Neuron (in vitro differentiated cells): ENCODE data around the gene LRP10.

ENCODE experiments used
- H2AFZ ChIP-seq: one replicate; pipeline ENCODE4 v1.6.1; 2013; ENCODE audit warnings: low read depth, mild to moderate bottlenecking, inconsistent platforms, low read length, moderate library complexity
- H3K27me3 ChIP-seq: one replicate; pipeline ENCODE4 v1.6.1; 2013; ENCODE audit warnings: low read length; ENCODE audit not compliant: insufficient read depth
- H3K36me3 ChIP-seq: one replicate; pipeline ENCODE4 v1.6.1; 2013; ENCODE audit warnings: low read length; ENCODE audit not compliant: insufficient read depth
- H3K4me1 ChIP-seq: one replicate; pipeline ENCODE4 v1.6.1; 2013; ENCODE audit warnings: low read length; ENCODE audit not compliant: insufficient read depth
- H3K4me3 ChIP-seq: 2 replicates; pipeline ENCODE4 v1.5.1; 2013; ENCODE audit warnings: mild to moderate bottlenecking, low read length, moderate library complexity
- H3K9me3 ChIP-seq: one replicate; pipeline ENCODE4 v1.6.1; 2013; ENCODE audit warnings: low read length

The LRP10 gene

DNA sequence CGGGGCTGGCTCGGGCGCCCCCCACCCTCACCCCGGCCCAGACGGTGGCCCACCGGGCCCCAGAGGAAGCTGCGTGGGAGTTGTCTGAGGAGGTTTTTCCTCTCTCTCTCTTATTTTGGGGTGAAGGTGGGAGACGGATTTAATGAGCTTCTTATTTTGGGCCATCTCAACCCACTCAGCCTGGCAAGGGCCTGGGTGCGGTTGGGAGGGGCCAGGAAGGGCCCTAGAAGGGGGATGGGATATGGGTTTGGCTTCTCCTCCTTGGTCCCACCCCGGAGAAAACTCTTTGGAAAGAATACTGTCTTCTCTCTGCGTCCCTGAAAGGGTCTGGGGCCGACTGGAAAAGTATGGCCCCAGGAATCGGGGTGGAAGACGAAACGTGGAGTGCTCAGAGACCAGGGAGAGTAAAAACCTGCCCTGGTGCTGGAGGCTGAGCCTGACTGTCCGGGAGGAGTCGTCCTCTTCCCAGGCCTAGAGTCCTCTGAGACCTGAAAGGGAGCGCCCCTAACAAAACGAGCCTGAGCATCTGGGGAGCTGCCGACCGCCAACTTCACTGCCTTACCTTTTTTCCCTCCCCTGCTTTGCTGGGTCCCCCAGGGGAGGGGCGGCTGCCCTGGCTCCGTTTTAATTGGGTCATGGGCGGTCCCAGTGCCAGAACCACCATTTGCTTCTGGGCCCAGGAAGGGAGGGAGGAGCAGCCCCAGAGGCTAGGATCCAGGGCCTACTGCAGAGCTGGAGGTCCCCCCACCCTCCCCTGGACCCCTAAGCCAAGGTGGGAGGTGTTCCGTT, 33.6 kb upstream of the LRP10 start:
- Histone ChIP-seq H3K4me1 (no peaks in the 10 kb centered on the region), H3K4me3 (no peak overlapping the region), H3K27me3 (no peaks in the 10 kb centered on the region), H3K9me3 (no peaks in the 10 kb centered on the region), H3K36me3 (peaks cover 24% of the 10 kb centered on the region), H2AFZ (no peak overlapping the region)

GRCh38 chr14:22838631-22839041, 32.9 kb upstream of the LRP10 start:
- H3K36me3 ChIP-seq, result peaks cover 18% of the 10 kb centered on the region

GRCh38 chr14:22839159-22839779, 32.3 kb upstream of the LRP10 start:
- H3K36me3 ChIP-seq, result peaks cover 12% of the 10 kb centered on the region
- H3K4me3 ChIP-seq, result no peak overlapping the region

More at GRCh38 chr14:22838631-22839041, 32.9 kb upstream of the LRP10 start:
- H2AFZ ChIP-seq, result no peak overlapping the region
- no peaks in the 10 kb centered on the region for H3K27me3 ChIP-seq
- H3K9me3 ChIP-seq, result no peaks in the 10 kb centered on the region
- H3K4me3 ChIP-seq, result no peak overlapping the region
- H3K4me1 ChIP-seq, result no peaks in the 10 kb centered on the region

GRCh38 chr14:22841311-22841710, 30.2 kb upstream of the LRP10 start:
- H3K9me3 ChIP-seq, result no peaks in the 10 kb centered on the region
- no peaks in the 10 kb centered on the region for H3K36me3 ChIP-seq
- no peak overlapping the region for H3K4me3 ChIP-seq
- no peak overlapping the region for H2AFZ ChIP-seq
- H3K27me3 ChIP-seq, result no peaks in the 10 kb centered on the region
- H3K4me1 ChIP-seq, result no peaks in the 10 kb centered on the region

More at GRCh38 chr14:22839159-22839779, 32.3 kb upstream of the LRP10 start:
- Histone ChIP-seq H2AFZ (no peak overlapping the region), H3K9me3 (no peaks in the 10 kb centered on the region), H3K27me3 (no peaks in the 10 kb centered on the region), H3K4me1 (no peaks in the 10 kb centered on the region)

GRCh38 chr14:22841769-22842168, 29.8 kb upstream of the LRP10 start:
- Histone ChIP-seq H3K9me3 (no peaks in the 10 kb centered on the region), H3K4me1 (no peaks in the 10 kb centered on the region), H3K4me3 (no peak overlapping the region), H3K36me3 (no peaks in the 10 kb centered on the region), H2AFZ (no peak overlapping the region), H3K27me3 (no peaks in the 10 kb centered on the region)

DNA sequence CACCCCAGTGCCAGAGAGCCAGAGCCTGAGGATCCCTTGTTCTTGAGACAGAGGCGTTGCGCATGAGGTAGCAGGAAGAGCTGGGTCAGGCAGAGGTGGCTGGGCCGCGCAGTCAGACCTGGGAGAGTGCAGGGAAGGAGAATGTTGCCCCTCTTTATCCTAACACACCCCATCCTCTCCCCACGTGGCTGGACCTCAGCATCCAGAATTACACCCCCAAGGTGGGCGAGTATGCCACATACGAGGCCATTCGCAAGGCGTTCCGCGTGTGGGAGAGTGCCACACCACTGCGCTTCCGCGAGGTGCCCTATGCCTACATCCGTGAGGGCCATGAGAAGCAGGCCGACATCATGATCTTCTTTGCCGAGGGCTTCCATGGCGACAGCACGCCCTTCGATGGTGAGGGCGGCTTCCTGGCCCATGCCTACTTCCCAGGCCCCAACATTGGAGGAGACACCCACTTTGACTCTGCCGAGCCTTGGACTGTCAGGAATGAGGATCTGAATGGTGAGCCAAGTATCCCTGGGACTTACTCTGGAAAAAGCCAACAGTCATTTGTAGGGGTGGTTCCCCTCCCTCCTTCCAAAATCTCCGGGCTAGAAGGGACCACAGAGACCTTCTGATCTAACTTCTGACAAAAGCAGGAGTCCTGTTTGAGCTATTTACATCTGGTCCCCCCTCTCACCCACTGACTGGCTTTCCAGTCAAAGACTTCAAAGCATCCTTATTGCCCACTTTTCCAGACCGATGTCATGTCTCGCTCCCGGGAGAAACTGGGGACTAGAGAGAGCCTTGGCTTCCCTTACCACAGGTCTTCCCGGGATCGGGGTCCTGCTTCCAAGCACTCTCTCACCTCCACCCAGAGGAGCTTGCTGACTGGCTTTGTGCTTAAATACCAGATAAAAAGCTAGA, 29.1 kb upstream of the LRP10 start:
- Histone ChIP-seq H3K9me3 (no peaks in the 10 kb centered on the region), H3K27me3 (no peaks in the 10 kb centered on the region), H3K4me3 (no peak overlapping the region), H3K36me3 (no peaks in the 10 kb centered on the region), H2AFZ (no peak overlapping the region), H3K4me1 (no peaks in the 10 kb centered on the region)

- Histone ChIP-seq H3K9me3 (no peaks in the 10 kb centered on the region), H3K4me1 (peaks cover 8% of the 10 kb centered on the region), H3K4me3 (no peak overlapping the region), H2AFZ (no peak overlapping the region), H3K27me3 (no peaks in the 10 kb centered on the region), H3K36me3 (no peaks in the 10 kb centered on the region)
Measured at GRCh38 chr14:22843123-22843925, 28.2 kb upstream of the LRP10 start.

- H3K9me3 ChIP-seq, result no peaks in the 10 kb centered on the region
- H3K27me3 ChIP-seq, result no peaks in the 10 kb centered on the region
- peaks cover 16% of the 10 kb centered on the region for H3K4me1 ChIP-seq
- no peak overlapping the region for H3K4me3 ChIP-seq
- no peak overlapping the region for H2AFZ ChIP-seq
- no peaks in the 10 kb centered on the region for H3K36me3 ChIP-seq
Measured at GRCh38 chr14:22844221-22845102, 27.1 kb upstream of the LRP10 start.

DNA sequence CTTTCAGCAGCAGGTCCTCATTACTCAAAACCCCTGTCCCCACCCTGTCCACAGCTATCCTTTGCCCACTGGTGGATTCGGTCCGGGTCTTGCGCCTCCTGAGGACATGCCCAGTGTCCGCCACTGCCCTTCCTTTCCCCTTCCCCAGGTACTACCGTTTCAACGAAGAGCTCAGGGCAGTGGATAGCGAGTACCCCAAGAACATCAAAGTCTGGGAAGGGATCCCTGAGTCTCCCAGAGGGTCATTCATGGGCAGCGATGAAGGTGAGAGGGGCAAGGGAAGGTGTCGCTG, 26.5 kb upstream of the LRP10 start:
- no peak overlapping the region for H3K4me3 ChIP-seq
- no peak overlapping the region for H2AFZ ChIP-seq
- H3K36me3 ChIP-seq, result no peaks in the 10 kb centered on the region
- H3K4me1 ChIP-seq, result peaks cover 17% of the 10 kb centered on the region
- no peaks in the 10 kb centered on the region for H3K27me3 ChIP-seq
- H3K9me3 ChIP-seq, result no peaks in the 10 kb centered on the region

GRCh38 chr14:22845821-22846625, 25.5 kb upstream of the LRP10 start:
- H2AFZ ChIP-seq, result no peak overlapping the region
- no peaks in the 10 kb centered on the region for H3K9me3 ChIP-seq
- peaks cover 17% of the 10 kb centered on the region for H3K4me1 ChIP-seq
- no peak overlapping the region for H3K4me3 ChIP-seq
- H3K36me3 ChIP-seq, result no peaks in the 10 kb centered on the region
- no peaks in the 10 kb centered on the region for H3K27me3 ChIP-seq

DNA sequence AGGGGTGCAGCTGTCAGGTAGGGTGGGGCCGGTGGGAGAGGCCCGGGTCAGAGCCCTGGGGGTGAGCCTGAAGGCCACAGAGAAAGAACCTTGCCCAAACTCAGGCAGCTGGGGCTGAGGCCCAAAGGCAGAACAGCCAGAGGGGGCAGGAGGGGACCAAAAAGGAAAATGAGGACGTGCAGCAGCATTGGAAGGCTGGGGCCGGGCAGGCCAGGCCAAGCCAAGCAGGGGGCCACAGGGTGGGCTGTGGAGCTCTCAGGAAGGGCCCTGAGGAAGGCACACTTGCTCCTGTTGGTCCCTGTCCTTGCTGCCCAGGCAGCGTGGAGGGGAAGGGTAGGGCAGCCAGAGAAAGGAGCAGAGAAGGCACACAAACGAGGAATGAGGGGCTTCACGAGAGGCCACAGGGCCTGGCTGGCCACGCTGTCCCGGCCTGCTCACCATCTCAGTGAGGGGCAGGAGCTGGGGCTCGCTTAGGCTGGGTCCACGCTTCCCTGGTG, 24.7 kb upstream of the LRP10 start:
- Histone ChIP-seq H3K9me3 (no peaks in the 10 kb centered on the region), H3K27me3 (no peaks in the 10 kb centered on the region), H3K4me1 (peaks cover 17% of the 10 kb centered on the region), H3K4me3 (no peak overlapping the region), H2AFZ (no peak overlapping the region), H3K36me3 (no peaks in the 10 kb centered on the region)
